SU-DHL-6 (cell line): ENCODE measurements around the gene RAI1.

Experiments used
- H2AFZ ChIP-seq: fragments of 200-600 bp; sonication (generic); 2 replicates; pipeline ENCODE4 v1.6.1; 2014; ENCODE audit warnings: low read depth, mild to moderate bottlenecking, moderate library complexity, mixed read lengths, antibody characterized with exemption, low read length; ENCODE audit not compliant: severe bottlenecking
- H3F3A ChIP-seq: fragments of 200-600 bp; shearing (Covaris generic); 2 replicates; pipeline ENCODE4 v1.6.0; 2016; ENCODE audit warnings: antibody characterized with exemption, mild to moderate bottlenecking; ENCODE audit not compliant: insufficient read depth
- H3K27ac ChIP-seq: fragments of 200-600 bp; sonication (generic); 2 replicates; pipeline ENCODE4 v1.5.1; 2016; ENCODE audit warnings: low read depth, mild to moderate bottlenecking, low read length, moderate library complexity, mixed read lengths
- H3K27me3 ChIP-seq: fragments of 200-600 bp; sonication (generic), shearing (Covaris generic); 2 replicates; pipeline ENCODE4 v1.6.0; 2014; ENCODE audit warnings: mild to moderate bottlenecking, low read length
- H3K36me3 ChIP-seq: fragments of 200-600 bp; sonication (generic); 2 replicates; pipeline ENCODE4 v1.6.1; 2014; ENCODE audit warnings: mild to moderate bottlenecking, low read length, mixed read lengths
- H3K4me2 ChIP-seq: fragments of 300-600, 200-600 bp; shearing (Covaris generic), sonication (generic); 2 replicates; pipeline ENCODE4 v1.6.0; 2014; ENCODE audit warnings: low read length, low read depth, mild to moderate bottlenecking; ENCODE audit not compliant: poor library complexity, severe bottlenecking
- H3K4me3 ChIP-seq: fragments of 200-600 bp; sonication (generic); 2 replicates; pipeline ENCODE4 v1.5.1; 2014; ENCODE audit warnings: antibody characterized with exemption, low read length, mild to moderate bottlenecking, mixed read lengths; ENCODE audit not compliant: insufficient read depth, poor library complexity, severe bottlenecking
- H3K79me2 ChIP-seq: fragments of 200-600 bp; sonication (generic); 2 replicates; pipeline ENCODE4 v1.6.1; 2014; ENCODE audit warnings: mild to moderate bottlenecking, low read length, moderate library complexity; ENCODE audit not compliant: insufficient read depth
- H3K9ac ChIP-seq: fragments of 200-600 bp; sonication (generic); 2 replicates; pipeline ENCODE4 v1.7.0; 2014; ENCODE audit warnings: mild to moderate bottlenecking, low read length
- H3K9me2 ChIP-seq: fragments of 200-600 bp; sonication (generic); replicated peaks from 2 replicates; pipeline ENCODE4 v1.6.1; 2014; ENCODE audit warnings: low read length; ENCODE audit not compliant: insufficient read depth
- H3K9me3 ChIP-seq: fragments of 200-600 bp; sonication (generic); 2 replicates; pipeline ENCODE4 v1.6.1; 2014; ENCODE audit warnings: low read length, mixed read lengths; ENCODE audit not compliant: insufficient read depth
- H4K20me1 ChIP-seq: fragments of 200-600 bp; sonication (generic); 2 replicates; pipeline ENCODE4 v1.6.1; 2014; ENCODE audit warnings: low read depth, mild to moderate bottlenecking, antibody characterized with exemption, low read length, moderate library complexity, mixed read lengths
- EZH2phosphoT487 ChIP-seq: fragments of 200-600 bp; sonication (generic), shearing (Covaris generic); conservative IDR thresholded peaks from 2 replicates; pipeline ENCODE4 v1.6.1; 2018; ENCODE audit warnings: mild to moderate bottlenecking, antibody characterized with exemption, low read length, moderate library complexity, mixed read lengths
- TF ChIP-seq, protein P1 (sequence below): fragments of 200-600 bp; sonication (generic); IDR thresholded peaks from one replicate; pipeline ENCODE4 v1.5.1; 2017; ENCODE audit warnings: antibody characterized with exemption, mild to moderate bottlenecking, low read length, moderate library complexity; ENCODE audit not compliant: insufficient read depth, poor library complexity, severe bottlenecking

Gene RAI1

DNA sequence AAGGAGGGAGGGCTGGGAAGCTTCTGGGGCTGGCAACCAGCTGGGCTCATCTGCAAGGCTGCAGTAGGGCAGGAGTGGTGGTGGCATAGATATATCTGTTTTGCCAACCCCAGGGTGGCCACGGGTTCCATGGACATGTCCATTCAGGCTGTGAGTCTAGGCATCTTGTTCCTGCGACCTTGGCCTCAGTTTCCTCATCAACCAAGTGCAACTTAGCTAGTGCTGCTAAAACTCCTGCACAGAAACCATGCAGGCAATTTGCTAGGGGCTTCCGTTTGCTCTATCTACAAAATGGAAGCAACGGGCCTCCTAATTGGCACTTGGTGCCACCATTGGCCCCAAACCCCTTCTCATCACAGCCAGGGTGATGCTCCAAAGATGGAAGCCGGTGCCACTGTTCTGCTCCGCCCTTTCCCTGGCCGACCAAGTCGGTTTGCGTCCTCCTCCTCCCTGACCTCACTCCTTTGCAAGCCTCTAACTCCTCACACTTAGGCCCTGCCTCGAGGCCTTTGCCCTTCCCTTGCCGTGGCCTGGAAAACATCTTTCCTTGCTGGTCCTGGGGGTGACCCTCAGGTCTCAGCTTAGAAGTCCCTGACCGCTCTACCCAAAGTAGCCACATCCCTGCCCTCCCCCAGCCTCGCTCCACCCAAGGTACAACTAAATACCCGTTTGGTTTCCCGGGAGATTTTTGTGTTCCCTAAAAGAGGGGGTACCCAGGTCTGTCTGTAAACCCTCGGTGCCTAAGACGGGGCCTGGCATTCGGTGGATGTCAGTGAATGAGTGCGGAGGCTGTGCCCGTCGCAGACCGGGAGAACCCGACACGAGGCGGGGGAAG, 154.4 kb downstream of the RAI1 start:
- no peaks in the 10 kb centered on the region for H3K27me3 ChIP-seq
- H2AFZ ChIP-seq, result no peak overlapping the region
- no peaks in the 10 kb centered on the region for H3K9me3 ChIP-seq
- peak overlapping the region; percentile 89 for H3K9ac ChIP-seq
- TF ChIP-seq, protein P1, sequence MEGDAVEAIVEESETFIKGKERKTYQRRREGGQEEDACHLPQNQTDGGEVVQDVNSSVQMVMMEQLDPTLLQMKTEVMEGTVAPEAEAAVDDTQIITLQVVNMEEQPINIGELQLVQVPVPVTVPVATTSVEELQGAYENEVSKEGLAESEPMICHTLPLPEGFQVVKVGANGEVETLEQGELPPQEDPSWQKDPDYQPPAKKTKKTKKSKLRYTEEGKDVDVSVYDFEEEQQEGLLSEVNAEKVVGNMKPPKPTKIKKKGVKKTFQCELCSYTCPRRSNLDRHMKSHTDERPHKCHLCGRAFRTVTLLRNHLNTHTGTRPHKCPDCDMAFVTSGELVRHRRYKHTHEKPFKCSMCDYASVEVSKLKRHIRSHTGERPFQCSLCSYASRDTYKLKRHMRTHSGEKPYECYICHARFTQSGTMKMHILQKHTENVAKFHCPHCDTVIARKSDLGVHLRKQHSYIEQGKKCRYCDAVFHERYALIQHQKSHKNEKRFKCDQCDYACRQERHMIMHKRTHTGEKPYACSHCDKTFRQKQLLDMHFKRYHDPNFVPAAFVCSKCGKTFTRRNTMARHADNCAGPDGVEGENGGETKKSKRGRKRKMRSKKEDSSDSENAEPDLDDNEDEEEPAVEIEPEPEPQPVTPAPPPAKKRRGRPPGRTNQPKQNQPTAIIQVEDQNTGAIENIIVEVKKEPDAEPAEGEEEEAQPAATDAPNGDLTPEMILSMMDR, result no peak
- no peak for TF ChIP-seq EZH2phosphoT487
- no peaks in the 10 kb centered on the region for H3K9me2 ChIP-seq
- no peaks in the 10 kb centered on the region for H3K36me3 ChIP-seq
- peaks cover 41% of the 10 kb centered on the region for H3K79me2 ChIP-seq
- peak overlapping the region; percentile 80 for H3K4me3 ChIP-seq
- H3F3A ChIP-seq, result peaks cover 23% of the 10 kb centered on the region
- peak overlapping the region; percentile 76 for H3K4me2 ChIP-seq
- no peaks in the 10 kb centered on the region for H4K20me1 ChIP-seq
- peak overlapping the region; percentile 67 for H3K27ac ChIP-seq

- Histone ChIP-seq H3F3A (peaks cover 23% of the 10 kb centered on the region), H3K27me3 (no peaks in the 10 kb centered on the region), H4K20me1 (no peaks in the 10 kb centered on the region), H3K4me2 (peak overlapping the region; percentile 76), H3K9me2 (no peaks in the 10 kb centered on the region), H3K9me3 (no peaks in the 10 kb centered on the region), H2AFZ (peak overlapping the region; percentile 39), H3K36me3 (no peaks in the 10 kb centered on the region), H3K9ac (peak overlapping the region; percentile 89), H3K79me2 (peaks cover 35% of the 10 kb centered on the region), H3K27ac (peak overlapping the region; percentile 69), H3K4me3 (peak overlapping the region; percentile 80)
- TF ChIP-seq EZH2phosphoT487, result no peak
- TF ChIP-seq, protein P1, result no peak
These were observed 155.1 kb downstream of the RAI1 start for GRCh38 chr17:17836250-17836817.

GRCh38 chr17:17836818-17837379, 155.6 kb downstream of the RAI1 start, which contains the start of gene SREBF1:
SREBF1 (minus strand) TSS chr17:17836986; CDS start chr17:17836817, 169 bp downstream.
- no peaks in the 10 kb centered on the region for H4K20me1 ChIP-seq
- no peaks in the 10 kb centered on the region for H3K36me3 ChIP-seq
- peak within 1 kb of the TSS; percentile 76 for H3K4me2 ChIP-seq
- no peaks in the 10 kb centered on the region for H3K9me3 ChIP-seq
- no peaks in the 10 kb centered on the region for H3K9me2 ChIP-seq
- TF ChIP-seq EZH2phosphoT487, result no peak
- TF ChIP-seq, protein P1, result no peak
- H3K79me2 ChIP-seq, result peaks cover 29% of the 10 kb centered on the region
- peak within 1 kb of the TSS; percentile 80 for H3K4me3 ChIP-seq
- H2AFZ ChIP-seq, result peak within 1 kb of the TSS; percentile 39
- H3F3A ChIP-seq, result peaks cover 23% of the 10 kb centered on the region
- peak within 1 kb of the TSS; percentile 89 for H3K9ac ChIP-seq
- no peaks in the 10 kb centered on the region for H3K27me3 ChIP-seq
- peak within 1 kb of the TSS; percentile 69 for H3K27ac ChIP-seq
